CD4-positive, alpha-beta T cell treated with Interleukin-6 for 4 hours (primary cell): ENCODE results near the gene DICER1.
"Not testable (repeated sequence)": the region's sequence is repeated elsewhere in the genome, so short reads cannot be mapped to it uniquely, and the experiment has no call there.

ENCODE experiments used
- DNase-seq: peaks from one replicate; pipeline ENCODE4 v3.0.0-alpha.2; 2020; ENCODE audit warnings: mixed read lengths

DICER1 gene

GRCh38 chr14:95147597-95147996, 9.7 kb downstream of the DICER1 start:
- no peak for DNase-seq

- DNase-seq = no peak
Observed at GRCh38 chr14:95146079-95146771, 11.1 kb downstream of the DICER1 start.

GRCh38 chr14:95144849-95145248, 12.5 kb downstream of the DICER1 start:
- DNase-seq = no peak

- no peak for DNase-seq
Observed at GRCh38 chr14:95143808-95144620, 13.3 kb downstream of the DICER1 start.

- no peak for DNase-seq
Observed at GRCh38 chr14:95142208-95142607, 15.1 kb downstream of the DICER1 start.

GRCh38 chr14:95141684-95142083, 15.6 kb downstream of the DICER1 start:
- no peak for DNase-seq

GRCh38 chr14:95140060-95140858, 17.1 kb downstream of the DICER1 start:
- DNase-seq = no peak

GRCh38 chr14:95138876-95139275, 18.5 kb downstream of the DICER1 start:
- no peak for DNase-seq

- not testable (repeated sequence) for DNase-seq
Observed at GRCh38 chr14:95138455-95138854, 18.9 kb downstream of the DICER1 start.

GRCh38 chr14:95137804-95138167, 19.5 kb downstream of the DICER1 start:
- DNase-seq = no peak

GRCh38 chr14:95137164-95137803, 20.0 kb downstream of the DICER1 start:
- DNase-seq = no peak

- no peak for DNase-seq
Observed at GRCh38 chr14:95136631-95137030, 20.7 kb downstream of the DICER1 start.

- no peak for DNase-seq
Observed at GRCh38 chr14:95134304-95134933, 22.9 kb downstream of the DICER1 start.

- no peak for DNase-seq
Observed at GRCh38 chr14:95133282-95133681, 24.0 kb downstream of the DICER1 start.

GRCh38 chr14:95132760-95133159, 24.6 kb downstream of the DICER1 start:
- no peak for DNase-seq

GRCh38 chr14:95130549-95130948, 26.8 kb downstream of the DICER1 start:
- no peak for DNase-seq

- DNase-seq = no peak
Observed at GRCh38 chr14:95128140-95128539, 29.2 kb downstream of the DICER1 start.

GRCh38 chr14:95127531-95127911, 29.8 kb downstream of the DICER1 start:
- no peak for DNase-seq

- no peak for DNase-seq
Observed at GRCh38 chr14:95126906-95127530, 30.3 kb downstream of the DICER1 start.

GRCh38 chr14:95125915-95126314, 31.4 kb downstream of the DICER1 start:
- no peak for DNase-seq

GRCh38 chr14:95125221-95125620, 32.1 kb downstream of the DICER1 start:
- no peak for DNase-seq
